Kidney (tissue), 14 donors: ENCODE results near the gene SGIP1. TPM values are rescaled to one million over a fixed set of nuclear protein-coding genes. Genes with fewer than 3 reads are reported as not detected.

Source experiments
- DNase-seq, 5 donors: peaks; one replicate each; pipeline ENCODE4 v3.0.0-alpha.2; 2013 to 2020
- FAIRE-seq: peaks from 2 replicates; lab custom pipeline; 2012; peaks lifted over from hg19 to GRCh38; lab: Jason Lieb, UNC
- H3K27ac ChIP-seq, 2 donors: one replicate each; pipeline ENCODE4 v1.7.0; 2013; ENCODE audit warnings: low read depth in 2 of 2, low read length in 2 of 2, inconsistent platforms in 1 of 2
- H3K27me3 ChIP-seq: one replicate; pipeline ENCODE4 v1.7.1; 2013; ENCODE audit warnings: low read length, inconsistent platforms; ENCODE audit not compliant: control insufficient read depth, insufficient read depth
- H3K36me3 ChIP-seq, 3 donors: one replicate each; pipeline versions ENCODE4 v1.7.0 to v1.7.1; 2013; ENCODE audit warnings: low read length in 3 of 3, control low read depth in 1 of 3, inconsistent platforms in 1 of 3; ENCODE audit not compliant: insufficient read depth in 3 of 3, control insufficient read depth in 2 of 3
- H3K4me1 ChIP-seq, 3 donors: one replicate each; pipeline versions ENCODE4 v1.7.0 to v1.7.1; 2013; ENCODE audit warnings: low read length in 3 of 3, inconsistent platforms in 1 of 3, low read depth in 1 of 3; ENCODE audit not compliant: control insufficient read depth in 2 of 3, insufficient read depth in 2 of 3
- H3K4me3 ChIP-seq, 3 donors: one replicate each; pipeline versions ENCODE4 v1.7.0 to v1.8.1; 2013; ENCODE audit warnings: low read length in 3 of 3, control low read depth in 1 of 3, inconsistent platforms in 1 of 3
- H3K9ac ChIP-seq, 3 donors: one replicate each; pipeline versions ENCODE4 v1.7.0 to v1.7.1; 2013; ENCODE audit warnings: low read length in 3 of 3, control low read depth in 1 of 3, inconsistent platforms in 1 of 3
- H3K9me3 ChIP-seq, 3 donors: one replicate each; pipeline versions ENCODE4 v1.7.0 to v1.7.1; 2013; ENCODE audit warnings: low read length in 3 of 3, control low read depth in 1 of 3, inconsistent platforms in 1 of 3; ENCODE audit not compliant: control insufficient read depth in 2 of 3, insufficient read depth in 1 of 3
- intact Hi-C: fragments of 100-400 bp; cut with DNase I; formaldehyde crosslinking; loops from one replicate; pipeline ENCODE4 v1.11.1; 2022
- polyA plus RNA-seq: library from polyadenylated mRNA; stranded (reverse); fragments of 350-450 nt; fragmentation: Illumina TruSeq; extraction: RNeasy Lipid Tissue Mini Kit (QIAGEN cat#74804); gene quantifications from one replicate; pipeline ENCODE4 v1.2.3, GENCODE V29; 2014; ENCODE audit warnings: low read depth, low replicate concordance; ENCODE audit not compliant: insufficient read depth
- total RNA-seq: library from RNA; stranded (reverse); fragmentation: NEBNext Ultra II Directional; extraction: Animal tissue kit (Norgen Biotek cat#: 25700); gene quantifications from one replicate; pipeline ENCODE4 v1.2.1, GENCODE V29; 2021
- TF ChIP-seq, protein P1 (sequence below): IDR thresholded peaks from 3 replicates; pipeline ENCODE4 v1.5.1; 2012; ENCODE audit warnings: mild to moderate bottlenecking, moderate library complexity, borderline replicate concordance; ENCODE audit not compliant: insufficient read depth; ENCODE audit errors: extremely low read depth
- donor health status: control.
- donor health status: control.
- donor health status: control.
- donor health status: control.
- donor health status: control.
- donor health status: DM: yes; HTN: yes; CAD: no.
- donor health status: Normal renal cell carcinoma (clear cell type).

The SGIP1 gene
- total and polyA plus RNA-seq, 2 donors from 2014 or later: 8.3 to 11.2 TPM

DNA sequence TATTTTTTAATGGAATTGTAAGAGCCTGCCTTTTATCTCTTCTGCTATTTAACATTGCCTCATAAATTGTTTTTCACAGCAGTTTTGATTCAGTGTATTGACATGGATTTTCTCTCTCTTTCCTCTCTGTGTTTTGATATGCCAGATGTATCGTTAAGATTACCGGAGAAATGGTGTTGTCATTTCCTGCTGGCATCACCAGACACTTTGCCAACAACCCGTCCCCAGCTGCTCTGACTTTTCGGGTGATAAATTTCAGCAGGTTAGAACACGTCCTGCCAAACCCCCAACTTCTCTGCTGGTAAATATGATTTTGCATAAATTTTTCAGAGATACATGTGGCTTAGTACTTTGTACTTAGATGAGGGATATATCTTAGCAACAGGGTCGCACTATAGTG is 195.2 kb downstream of the SGIP1 start:
- intact Hi-C loops: no loop called here
- TF ChIP-seq, protein P1, sequence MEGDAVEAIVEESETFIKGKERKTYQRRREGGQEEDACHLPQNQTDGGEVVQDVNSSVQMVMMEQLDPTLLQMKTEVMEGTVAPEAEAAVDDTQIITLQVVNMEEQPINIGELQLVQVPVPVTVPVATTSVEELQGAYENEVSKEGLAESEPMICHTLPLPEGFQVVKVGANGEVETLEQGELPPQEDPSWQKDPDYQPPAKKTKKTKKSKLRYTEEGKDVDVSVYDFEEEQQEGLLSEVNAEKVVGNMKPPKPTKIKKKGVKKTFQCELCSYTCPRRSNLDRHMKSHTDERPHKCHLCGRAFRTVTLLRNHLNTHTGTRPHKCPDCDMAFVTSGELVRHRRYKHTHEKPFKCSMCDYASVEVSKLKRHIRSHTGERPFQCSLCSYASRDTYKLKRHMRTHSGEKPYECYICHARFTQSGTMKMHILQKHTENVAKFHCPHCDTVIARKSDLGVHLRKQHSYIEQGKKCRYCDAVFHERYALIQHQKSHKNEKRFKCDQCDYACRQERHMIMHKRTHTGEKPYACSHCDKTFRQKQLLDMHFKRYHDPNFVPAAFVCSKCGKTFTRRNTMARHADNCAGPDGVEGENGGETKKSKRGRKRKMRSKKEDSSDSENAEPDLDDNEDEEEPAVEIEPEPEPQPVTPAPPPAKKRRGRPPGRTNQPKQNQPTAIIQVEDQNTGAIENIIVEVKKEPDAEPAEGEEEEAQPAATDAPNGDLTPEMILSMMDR: no peak
- Histone ChIP-seq H3K9ac (no peak overlapping the region), H3K9me3 (no peaks in the 10 kb centered on the region), H3K36me3 (no peaks in the 10 kb centered on the region), H3K27me3 (no peaks in the 10 kb centered on the region), H3K27ac (no peak overlapping the region), H3K4me3 (no peak overlapping the region), H3K4me1 (peaks cover 0 to 4% (median 3%) of the 10 kb centered on the region in 3 donors)
- no peak for FAIRE-seq
- DNase-seq: no peak

DNA sequence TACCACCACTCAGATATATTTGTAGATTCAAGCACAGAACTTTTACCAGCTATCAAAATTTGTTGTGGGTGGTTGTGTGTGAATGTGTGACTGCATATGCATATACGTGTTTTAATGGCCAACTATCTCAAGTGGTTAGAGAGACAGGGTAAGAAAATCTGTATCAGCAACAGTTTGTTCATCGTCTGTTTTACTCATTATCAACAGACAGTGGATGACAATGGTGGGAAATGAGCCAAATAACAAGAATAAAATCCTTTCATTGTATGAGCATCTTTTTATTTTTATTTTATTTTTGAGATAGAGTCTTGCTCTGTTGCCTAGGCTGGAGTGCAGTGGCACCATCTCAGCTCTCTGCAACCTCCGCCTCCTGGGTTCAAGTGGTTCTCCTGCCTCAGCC is 195.6 kb downstream of the SGIP1 start:
- TF ChIP-seq, protein P1: no peak
- intact Hi-C loops: no loop called here
- no peaks in the 10 kb centered on the region for H3K9me3 ChIP-seq
- H3K4me3 ChIP-seq: no peak overlapping the region
- no peaks in the 10 kb centered on the region for H3K27me3 ChIP-seq
- H3K9ac ChIP-seq: no peak overlapping the region
- H3K4me1 ChIP-seq: peaks cover 0 to 4% (median 3%) of the 10 kb centered on the region in 3 donors
- DNase-seq (no peak), FAIRE-seq (no peak)
- no peak overlapping the region for H3K27ac ChIP-seq
- no peaks in the 10 kb centered on the region for H3K36me3 ChIP-seq

DNA sequence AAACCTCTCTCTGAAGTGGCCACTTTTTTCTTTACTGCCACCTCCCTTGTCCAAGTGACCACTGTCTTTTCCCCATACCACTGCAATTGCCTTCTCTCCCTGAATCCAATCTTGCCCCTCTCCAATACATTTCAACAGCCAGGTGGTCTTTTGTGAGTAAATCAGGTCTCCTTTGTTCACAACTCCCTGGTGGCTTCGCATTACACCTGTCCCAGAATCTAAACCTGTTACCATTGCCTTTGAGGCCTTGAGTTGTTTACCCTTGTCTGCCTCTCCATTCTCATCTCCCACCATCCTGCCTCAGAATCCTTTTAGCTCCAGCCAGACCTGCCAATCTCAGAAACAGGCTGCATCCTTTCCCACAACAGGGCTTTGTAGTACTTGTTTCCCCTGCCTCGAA is 196.5 kb downstream of the SGIP1 start:
- TF ChIP-seq, protein P1: no peak
- no peak overlapping the region for H3K4me3 ChIP-seq
- H3K27me3 ChIP-seq: no peaks in the 10 kb centered on the region
- no peaks in the 10 kb centered on the region for H3K36me3 ChIP-seq
- no peak overlapping the region for H3K27ac ChIP-seq
- H3K9me3 ChIP-seq: no peaks in the 10 kb centered on the region
- intact Hi-C loops: no loop called here
- FAIRE-seq: no peak
- H3K4me1 ChIP-seq: peaks cover 0 to 4% (median 3%) of the 10 kb centered on the region in 3 donors
- DNase-seq: no peak
- H3K9ac ChIP-seq: no peak overlapping the region
